ENCODE data around the gene PLA2G4F.
"Not testable (repeated sequence)": the region's sequence is repeated elsewhere in the genome, so short reads cannot be mapped to it uniquely, and the experiment has no call there.

The PLA2G4F gene

GRCh38 chr15:42097018-42097417 lies 59.4 kb downstream of the PLA2G4F start:
- no peak for DNase-seq (ENCODE audit: low read depth, low spot score)
- Histone ChIP-seq H3K4me1 (ENCODE audit: insufficient read depth, insufficient read length) (peaks cover 11% of the 10 kb centered on the region), H3K9ac (ENCODE audit: insufficient read length, low read depth) (no peak overlapping the region), H3K36me3 (ENCODE audit: insufficient read depth, insufficient read length, low read length) (no peaks in the 10 kb centered on the region), H3K9me3 (ENCODE audit: insufficient read depth, low read length) (no peaks in the 10 kb centered on the region), H3K4me3 (ENCODE audit: insufficient read length, low read depth) (no peak overlapping the region), H3K27me3 (ENCODE audit: insufficient read depth, insufficient read length) (no peaks in the 10 kb centered on the region)
- TF ChIP-seq ZNF274 (IDR thresholded peaks at IDR 0.05; ENCODE audit: low read depth, low read length) (no peak), YY1 (IDR thresholded peaks at IDR 0.05; ENCODE audit: insufficient read depth, insufficient read length) (no peak), SUZ12 (IDR thresholded peaks at IDR 0.05; ENCODE audit: extremely low read depth, insufficient read depth, insufficient read length) (no peak)

DNA sequence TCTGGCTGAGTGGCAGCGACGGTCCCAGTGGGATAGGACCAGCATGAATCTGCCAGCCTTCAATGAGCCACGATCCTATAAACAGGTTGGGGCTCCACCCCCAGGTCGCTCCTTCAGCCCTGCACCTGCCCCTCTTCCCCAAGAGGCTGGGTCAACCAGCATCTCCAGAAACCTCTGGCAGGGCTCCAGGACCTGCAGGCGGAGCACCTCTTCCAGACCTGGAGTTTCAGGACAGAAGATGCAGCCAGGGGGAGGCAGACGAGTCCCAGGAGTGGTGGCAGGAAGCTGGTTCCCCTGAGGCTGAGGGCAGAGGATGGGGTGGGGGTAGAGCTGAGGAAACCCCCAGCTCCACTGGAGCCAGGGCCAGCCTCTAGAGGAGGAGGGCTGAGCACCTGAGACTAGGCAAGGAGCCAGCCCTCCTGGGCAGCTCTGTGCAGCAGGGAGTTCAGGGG lies 61.9 kb downstream of the PLA2G4F start, which contains the start of gene PLA2G4D:
Gene PLA2G4D (minus strand): TSS at position 51 of the 452 bp plus-strand sequence. CDS start 103 bp downstream, outside the sequence.
- DNase-seq (ENCODE audit: low read depth, low spot score) = no peak
- Histone ChIP-seq H3K9me3 (ENCODE audit: insufficient read depth, low read length) (no peaks in the 10 kb centered on the region), H3K4me1 (ENCODE audit: insufficient read depth, insufficient read length) (peaks cover 16% of the 10 kb centered on the region), H3K27me3 (ENCODE audit: insufficient read depth, insufficient read length) (no peaks in the 10 kb centered on the region), H3K9ac (ENCODE audit: insufficient read length, low read depth) (no peak within 1 kb of the TSS), H3K36me3 (ENCODE audit: insufficient read depth, insufficient read length, low read length) (no peaks in the 10 kb centered on the region), H3K4me3 (ENCODE audit: insufficient read length, low read depth) (no peak within 1 kb of the TSS)
- no peak for TF ChIP-seq YY1 (IDR thresholded peaks at IDR 0.05; ENCODE audit: insufficient read depth, insufficient read length)
- TF ChIP-seq SUZ12 (IDR thresholded peaks at IDR 0.05; ENCODE audit: extremely low read depth, insufficient read depth, insufficient read length) = no peak
- TF ChIP-seq ZNF274 (IDR thresholded peaks at IDR 0.05; ENCODE audit: low read depth, low read length) = no peak

GRCh38 chr15:42093966-42094365 lies 62.5 kb downstream of the PLA2G4F start:
- DNase-seq (ENCODE audit: low read depth, low spot score) = no peak
- no peaks in the 10 kb centered on the region for H3K36me3 ChIP-seq (ENCODE audit: insufficient read depth, insufficient read length, low read length)
- TF ChIP-seq YY1 (IDR thresholded peaks at IDR 0.05; ENCODE audit: insufficient read depth, insufficient read length) = no peak
- TF ChIP-seq SUZ12 (IDR thresholded peaks at IDR 0.05; ENCODE audit: extremely low read depth, insufficient read depth, insufficient read length) = no peak
- no peak for TF ChIP-seq ZNF274 (IDR thresholded peaks at IDR 0.05; ENCODE audit: low read depth, low read length)
- H3K4me1 ChIP-seq (ENCODE audit: insufficient read depth, insufficient read length) = peaks cover 16% of the 10 kb centered on the region
- H3K9ac ChIP-seq (ENCODE audit: insufficient read length, low read depth) = no peak overlapping the region
- H3K9me3 ChIP-seq (ENCODE audit: insufficient read depth, low read length) = no peaks in the 10 kb centered on the region
- no peak overlapping the region for H3K4me3 ChIP-seq (ENCODE audit: insufficient read length, low read depth)
- no peaks in the 10 kb centered on the region for H3K27me3 ChIP-seq (ENCODE audit: insufficient read depth, insufficient read length)

GRCh38 chr15:42092398-42093318 lies 63.8 kb downstream of the PLA2G4F start:
- DNase-seq (ENCODE audit: low read depth, low spot score) = no peak
- H3K4me1 ChIP-seq (ENCODE audit: insufficient read depth, insufficient read length) = peaks cover 17% of the 10 kb centered on the region
- no peak overlapping the region for H3K4me3 ChIP-seq (ENCODE audit: insufficient read length, low read depth)
- TF ChIP-seq ZNF274 (IDR thresholded peaks at IDR 0.05; ENCODE audit: low read depth, low read length) = no peak
- TF ChIP-seq SUZ12 (IDR thresholded peaks at IDR 0.05; ENCODE audit: extremely low read depth, insufficient read depth, insufficient read length) = no peak
- TF ChIP-seq YY1 (IDR thresholded peaks at IDR 0.05; ENCODE audit: insufficient read depth, insufficient read length) = no peak
- H3K27me3 ChIP-seq (ENCODE audit: insufficient read depth, insufficient read length) = no peaks in the 10 kb centered on the region
- H3K9me3 ChIP-seq (ENCODE audit: insufficient read depth, low read length) = no peaks in the 10 kb centered on the region
- no peaks in the 10 kb centered on the region for H3K36me3 ChIP-seq (ENCODE audit: insufficient read depth, insufficient read length, low read length)
- H3K9ac ChIP-seq (ENCODE audit: insufficient read length, low read depth) = no peak overlapping the region

- not testable (repeated sequence) for H3K27me3 ChIP-seq (ENCODE audit: insufficient read depth, insufficient read length); H3K4me3 ChIP-seq (ENCODE audit: insufficient read length, low read depth); DNase-seq (ENCODE audit: low read depth, low spot score); H3K9ac ChIP-seq (ENCODE audit: insufficient read length, low read depth); H3K36me3 ChIP-seq (ENCODE audit: insufficient read depth, insufficient read length, low read length); H3K9me3 ChIP-seq (ENCODE audit: insufficient read depth, low read length)
- H3K4me1 ChIP-seq (ENCODE audit: insufficient read depth, insufficient read length) = peaks cover 17% of the 10 kb centered on the region
These were observed 64.6 kb downstream of the PLA2G4F start for GRCh38 chr15:42091753-42092397.

DNA sequence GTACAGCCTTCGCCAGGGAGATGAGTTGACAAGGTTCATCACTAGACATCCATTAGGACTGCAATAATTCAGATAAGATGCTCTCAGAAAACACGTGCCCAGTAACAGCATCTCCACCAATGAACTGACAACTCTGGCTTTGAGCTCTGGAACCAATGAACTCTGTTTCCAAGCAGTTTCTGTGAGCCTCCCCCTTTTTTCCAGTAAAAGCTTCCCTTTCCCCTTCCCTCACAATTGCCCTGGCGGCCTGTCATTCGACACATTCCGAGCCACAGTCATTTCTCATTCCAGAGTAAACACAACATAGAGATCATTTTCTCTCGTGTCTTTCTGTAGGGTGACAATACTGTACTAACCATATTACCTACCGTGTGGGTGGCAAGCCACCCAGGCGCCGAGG lies 65.7 kb downstream of the PLA2G4F start:
- no peaks in the 10 kb centered on the region for H3K27me3 ChIP-seq (ENCODE audit: insufficient read depth, insufficient read length)
- H3K9ac ChIP-seq (ENCODE audit: insufficient read length, low read depth) = no peak overlapping the region
- no peaks in the 10 kb centered on the region for H3K36me3 ChIP-seq (ENCODE audit: insufficient read depth, insufficient read length, low read length)
- TF ChIP-seq ZNF274 (IDR thresholded peaks at IDR 0.05; ENCODE audit: low read depth, low read length) (no peak), SUZ12 (IDR thresholded peaks at IDR 0.05; ENCODE audit: extremely low read depth, insufficient read depth, insufficient read length) (no peak), YY1 (IDR thresholded peaks at IDR 0.05; ENCODE audit: insufficient read depth, insufficient read length) (no peak)
- DNase-seq (ENCODE audit: low read depth, low spot score) = no peak
- peaks cover 17% of the 10 kb centered on the region for H3K4me1 ChIP-seq (ENCODE audit: insufficient read depth, insufficient read length)
- H3K9me3 ChIP-seq (ENCODE audit: insufficient read depth, low read length) = no peaks in the 10 kb centered on the region
- no peak overlapping the region for H3K4me3 ChIP-seq (ENCODE audit: insufficient read length, low read depth)

GRCh38 chr15:42090370-42090769 lies 66.1 kb downstream of the PLA2G4F start:
- Histone ChIP-seq H3K36me3 (ENCODE audit: insufficient read depth, insufficient read length, low read length) (no peaks in the 10 kb centered on the region), H3K27me3 (ENCODE audit: insufficient read depth, insufficient read length) (no peaks in the 10 kb centered on the region), H3K4me3 (ENCODE audit: insufficient read length, low read depth) (no peak overlapping the region), H3K9me3 (ENCODE audit: insufficient read depth, low read length) (no peaks in the 10 kb centered on the region), H3K4me1 (ENCODE audit: insufficient read depth, insufficient read length) (peaks cover 17% of the 10 kb centered on the region), H3K9ac (ENCODE audit: insufficient read length, low read depth) (no peak overlapping the region)
- DNase-seq (ENCODE audit: low read depth, low spot score) = no peak
- no peak for TF ChIP-seq ZNF274 (IDR thresholded peaks at IDR 0.05; ENCODE audit: low read depth, low read length)
- no peak for TF ChIP-seq SUZ12 (IDR thresholded peaks at IDR 0.05; ENCODE audit: extremely low read depth, insufficient read depth, insufficient read length)
- no peak for TF ChIP-seq YY1 (IDR thresholded peaks at IDR 0.05; ENCODE audit: insufficient read depth, insufficient read length)
